GM12878 (cell line): Measurements from ENCODE around the gene CLPX. TPM values are rescaled to one million over a fixed set of nuclear protein-coding genes. Genes with fewer than 3 reads are reported as not detected.

Source experiments
- ATAC-seq: fragments of 200-7000 bp; cut with Tn5 transposase; 3 replicates; pipeline ENCODE4 v1.9.1; 2020; ENCODE audit warnings: mild to moderate bottlenecking, moderate library complexity
- BruUV-seq: library from RNA; stranded (reverse); fragments of 400-500 nt; replicated peaks from 2 replicates; lab custom pipeline; 2021; lab: Mats Ljungman, UMichigan
- CTCF ChIA-PET: fragments of 300-600 bp; sonication (Branson Sonifier 250); formaldehyde crosslinking; extraction: SDS; loops from one replicate; lab custom pipeline; 2021; ENCODE audit warnings: inconsistent platforms; lab: Yijun Ruan, JAX
- POLR2A ChIA-PET: fragments of 350-600 bp; formaldehyde crosslinking; extraction: SDS; loops from one replicate; lab custom pipeline; 2021; ENCODE audit warnings: inconsistent platforms; lab: Charles Lee
- RAD21 ChIA-PET: fragments of 300-600 bp; sonication (Branson Sonifier 250); formaldehyde crosslinking; loops from one replicate; lab custom pipeline; 2023; ENCODE audit warnings: antibody characterized with exemption; ENCODE audit not compliant: unreplicated experiment; lab: Charles Lee
- SMC1A ChIA-PET: fragments of 300-600 bp; sonication (Branson Sonifier 250); formaldehyde crosslinking; loops from one replicate; lab custom pipeline; 2023; ENCODE audit not compliant: unreplicated experiment, uncharacterized antibody; lab: Charles Lee
- DNase-seq: peaks from one replicate; pipeline ENCODE4 v3.0.0-alpha.2; 2011; ENCODE audit warnings: low read depth, low spot score
- FAIRE-seq: peaks from 3 replicates; lab custom pipeline; 2011; peaks lifted over from hg19 to GRCh38; lab: Jason Lieb, UNC
- H2AFZ ChIP-seq: 2 replicates; pipeline ENCODE4 v1.6.0; 2011; ENCODE audit warnings: low read depth, low read length, control low read depth; ENCODE audit not compliant: control insufficient read depth
- H3K27ac ChIP-seq: 2 replicates; pipeline ENCODE4 v1.5.1; 2011; ENCODE audit warnings: control low read depth; ENCODE audit not compliant: control insufficient read depth, insufficient read depth
- H3K27me3 ChIP-seq, 2 experiments: replicated peaks in 1 of 2; 2 replicates each; pipeline versions ENCODE4 v1.6.0 to v1.6.1; 2011; ENCODE audit warnings: low read length in 1 of 2; ENCODE audit not compliant: control insufficient read depth in 2 of 2, insufficient read depth in 2 of 2
- H3K36me3 ChIP-seq, 2 experiments: 2 replicates each; pipeline ENCODE4 v1.5.1; 2011; ENCODE audit warnings: low read length in 1 of 2; ENCODE audit not compliant: control insufficient read depth in 2 of 2, insufficient read depth in 2 of 2
- H3K4me1 ChIP-seq: 2 replicates; pipeline ENCODE4 v1.6.1; 2011; ENCODE audit warnings: mild to moderate bottlenecking, low read length, moderate library complexity, mixed read lengths; ENCODE audit not compliant: control insufficient read depth, insufficient read depth
- H3K4me2 ChIP-seq: 2 replicates; pipeline ENCODE4 v1.6.0; 2011; ENCODE audit warnings: control low read depth; ENCODE audit not compliant: control insufficient read depth, insufficient read depth
- H3K4me3 ChIP-seq: fragments of 200-600 bp; sonication (generic); 2 replicates; pipeline ENCODE4 v1.5.1; 2016
- H3K79me2 ChIP-seq: 2 replicates; pipeline ENCODE4 v1.6.0; 2011; ENCODE audit warnings: low read length; ENCODE audit not compliant: control insufficient read depth, insufficient read depth
- H3K9ac ChIP-seq: 2 replicates; pipeline ENCODE4 v1.8.0; 2011; ENCODE audit warnings: low read length, control low read depth, mixed read lengths; ENCODE audit not compliant: control insufficient read depth, insufficient read depth
- H3K9me3 ChIP-seq: replicated peaks from 3 replicates; pipeline ENCODE4 v1.5.1; 2011; ENCODE audit warnings: mild to moderate bottlenecking, low read length; ENCODE audit not compliant: control insufficient read depth, insufficient read depth
- H4K20me1 ChIP-seq: 2 replicates; pipeline ENCODE4 v1.6.0; 2011; ENCODE audit not compliant: control insufficient read depth, insufficient read depth
- ATF3 ChIP-seq: IDR thresholded peaks from 2 replicates; pipeline ENCODE4 v1.6.1; 2011; ENCODE audit warnings: low read depth, mild to moderate bottlenecking, low read length, moderate library complexity, borderline replicate concordance; ENCODE audit errors: extremely low read depth
- CHD2 ChIP-seq: IDR thresholded peaks from 2 replicates; pipeline ENCODE4 v1.6.1; 2011; ENCODE audit warnings: low read depth, low read length, improper control_type of control experiment, borderline replicate concordance
- CREM ChIP-seq: IDR thresholded peaks from 2 replicates; pipeline ENCODE4 v1.6.1; 2014; ENCODE audit warnings: antibody characterized with exemption, low read depth
- EED ChIP-seq: sonication (generic); IDR thresholded peaks from 2 replicates; pipeline ENCODE4 v1.6.1; 2016; ENCODE audit warnings: antibody characterized with exemption, low read depth
- HDAC6 ChIP-seq: fragments of 200-600 bp; sonication (generic); IDR thresholded peaks from one replicate; pipeline ENCODE4 v1.8.0; 2017; ENCODE audit warnings: antibody characterized with exemption; ENCODE audit not compliant: unreplicated experiment
- HDGF ChIP-seq: fragments of 450-650 bp; IDR thresholded peaks from 2 replicates; pipeline ENCODE4 v1.6.1; 2016; ENCODE audit warnings: antibody characterized with exemption
- MLLT1 ChIP-seq: fragments of 450-650 bp; IDR thresholded peaks from 2 replicates; pipeline ENCODE4 v1.6.1; 2016; ENCODE audit warnings: mild to moderate bottlenecking
- MYB ChIP-seq: fragments of 150-350 bp; IDR thresholded peaks from 2 replicates; pipeline ENCODE4 v1.6.1; 2014; ENCODE audit warnings: mild to moderate bottlenecking, low read depth, low read length, borderline replicate concordance
- NBN ChIP-seq: fragments of 450-650 bp; IDR thresholded peaks from 2 replicates; pipeline ENCODE4 v1.6.1; 2016
- NFYA ChIP-seq: IDR thresholded peaks from 2 replicates; pipeline ENCODE4 v1.6.1; 2011; ENCODE audit warnings: low read depth, mild to moderate bottlenecking, low read length, improper control_type of control experiment, borderline replicate concordance
- RBBP5 ChIP-seq: fragments of 200-600 bp; sonication (generic); conservative IDR thresholded peaks from 2 replicates; pipeline ENCODE4 v1.6.1; 2016
- RCOR1 ChIP-seq: conservative IDR thresholded peaks from 2 replicates; pipeline ENCODE4 v1.6.1; 2012; ENCODE audit warnings: low read depth, low read length, improper control_type of control experiment
- RUNX3 ChIP-seq: IDR thresholded peaks from 2 replicates; pipeline ENCODE4 v1.6.1; 2012; ENCODE audit warnings: low read length, inconsistent platforms
- SMAD5 ChIP-seq: IDR thresholded peaks from 2 replicates; pipeline ENCODE4 v1.6.1; 2016; ENCODE audit warnings: antibody characterized with exemption, low read depth
- SP1 ChIP-seq: IDR thresholded peaks from one replicate; pipeline ENCODE4 v1.6.1; 2011; ENCODE audit warnings: low read depth, low read length
- YBX1 ChIP-seq: fragments of 450-650 bp; IDR thresholded peaks from 2 replicates; pipeline ENCODE4 v1.6.1; 2016; ENCODE audit warnings: antibody characterized with exemption
- ZBED1 ChIP-seq: IDR thresholded peaks from 2 replicates; pipeline ENCODE4 v1.6.1; 2016; ENCODE audit warnings: borderline replicate concordance
- ZNF207 ChIP-seq: fragments of 450-650 bp; IDR thresholded peaks from 2 replicates; pipeline ENCODE4 v1.6.1; 2014; ENCODE audit warnings: antibody characterized with exemption, mild to moderate bottlenecking, borderline replicate concordance
- WGBS: methylation state at CpG from one replicate; pipeline ENCODE4 v1.1.6; 2016; ENCODE audit warnings: low lambda C conversion rate; ENCODE audit not compliant: insufficient replicate concordance, insufficient coverage; ENCODE audit errors: missing lambda C conversion rate; 5-methylcytosine and 5-hydroxymethylcytosine counted together
- in situ Hi-C: fragments of 300-500 bp; cut with MboI; formaldehyde crosslinking; loops from 9 replicates; pipeline ENCODE4 v1.14.3; 2018; ENCODE audit warnings: mixed read lengths
- intact Hi-C: fragments of 100-400 bp; cut with micrococcal nuclease; formaldehyde crosslinking; loops from one replicate; pipeline ENCODE4 v1.14.2; 2022; ENCODE audit not compliant: unreplicated experiment
- polyA plus RNA-seq, 11 experiments: library from polyadenylated mRNA; depleted of rRNA in 4 of 11; unstranded in 6 of 11; stranded (reverse) in 5 of 11; fragments of >200 nt; fragmentation: Nextera tagmentation in 4 of 11; fragmentation: Illumina TruSeq in 1 of 11; extraction: Ambion mirVana in 4 of 11; extraction: Trizol in 1 of 11; gene quantifications; 1 replicate in 1 of 11; 2 replicates in 10 of 11; pipeline versions ENCODE4 v1.2.1 to v1.2.3, GENCODE V29; 2011 to 2016; ENCODE audit warnings: inconsistent platforms in 2 of 11, missing spikeins in 2 of 11, low read depth in 1 of 11
- total RNA-seq, 4 experiments: library from RNA; depleted of rRNA in 3 of 4; stranded (reverse); fragments of >200 nt in 3 of 4; fragmentation: Illumina TruSeq in 1 of 4; extraction: Trizol in 1 of 4; gene quantifications; 2 replicates each; pipeline versions ENCODE4 v1.2.1 to v1.2.3, GENCODE V29; 2013 to 2021
- TF ChIP-seq, protein P1 (sequence below): IDR thresholded peaks from 2 replicates; pipeline ENCODE4 v1.6.1; 2012; ENCODE audit warnings: low read depth, low read length, improper control_type of control experiment

The CLPX gene
- total and polyA plus RNA-seq, 10 of the 15 experiments (the other 5 are each of a cell fraction or from before 2014, with no cell fraction given) = 10.1 to 57.4 (median 31.3) TPM

DNA sequence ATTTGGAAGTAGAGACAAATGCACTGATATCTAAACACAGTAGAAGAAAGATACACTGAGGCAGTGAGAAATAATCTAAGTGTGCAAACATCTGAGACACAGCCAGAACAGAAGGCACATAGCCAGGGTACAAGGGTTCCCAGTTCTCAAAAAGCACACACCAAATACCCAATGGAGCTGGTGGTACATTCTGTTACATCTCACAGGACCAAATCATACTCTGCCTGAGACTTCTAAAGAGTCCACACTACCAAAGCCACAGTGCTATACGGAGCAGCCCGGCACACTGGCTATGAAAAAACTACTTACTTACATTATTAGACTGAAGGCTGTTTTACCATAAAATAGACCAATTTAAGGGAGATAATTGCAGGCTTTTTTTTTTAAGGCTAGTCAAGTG, 19.3 kb downstream of the CLPX start:
- Histone ChIP-seq H3K9ac (no peak overlapping the region), H4K20me1 (no peaks in the 10 kb centered on the region), H3K79me2 (no peaks in the 10 kb centered on the region), H3K4me3 (no peak overlapping the region), H2AFZ (no peak overlapping the region), H3K36me3 (peaks cover 4 to 20% of the 10 kb centered on the region in 2 experiments; a peak in 3 of 4 replicates), H3K27me3 (no peaks in the 10 kb centered on the region), H3K4me2 (no peak overlapping the region), H3K9me3 (no peaks in the 10 kb centered on the region), H3K27ac (no peak overlapping the region), H3K4me1 (no peaks in the 10 kb centered on the region)
- no TSS peak for BruUV-seq
- POLR2A ChIA-PET = interaction anchor here (0.6 kb wide), 1 partner anchor 384 kb away, joined by 3 read pairs; no protein-coding TSS in a partner anchor
- WGBS = 98% methylated on average over 2 of the region's 2 CpGs
- ATAC-seq = no peak
- FAIRE-seq = no peak
- DNase-seq = no peak
- CTCF ChIA-PET = interaction anchor here (1.2 kb wide), 1 partner anchor 120 kb away, joined by 4 read pairs; no protein-coding TSS in a partner anchor
- TF ChIP-seq SP1 = no peak
- no peak for TF ChIP-seq MLLT1
- TF ChIP-seq ZBED1 = no peak
- in situ Hi-C loops = no loop called here
- intact Hi-C loops = no loop called here
- SMC1A ChIA-PET = interaction anchor here (1.7 kb wide), 1 partner anchor 13 kb away, joined by 5 read pairs; no protein-coding TSS in a partner anchor
- RAD21 ChIA-PET = no interaction called here

DNA sequence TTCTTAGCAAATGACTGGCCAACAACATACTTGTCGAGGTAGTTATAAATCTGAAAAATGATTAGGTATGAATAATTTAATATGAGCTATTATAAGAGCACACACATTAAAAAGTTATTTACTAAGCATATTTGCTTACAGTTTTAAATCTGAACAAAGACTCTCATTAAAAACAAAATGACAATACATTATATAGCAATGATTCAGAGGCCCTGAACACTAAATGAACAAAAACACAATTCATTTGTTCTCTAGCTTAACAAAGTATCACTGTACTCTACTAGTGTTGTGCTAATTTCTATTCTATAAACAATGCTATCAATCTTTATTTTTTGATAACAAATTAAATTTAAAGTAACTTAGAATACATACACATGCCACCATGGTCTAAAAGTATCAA, 21.0 kb downstream of the CLPX start:
- ChIA-PET POLR2A (no interaction called here), SMC1A (interaction anchor here (1.8 kb wide), 1 partner anchor 18 kb away, joined by 4 read pairs; no protein-coding TSS in a partner anchor), RAD21 (no interaction called here), CTCF (interaction anchor here (0.9 to 1.0 kb wide), 2 partner anchors 10 to 15 kb away, joined by 3 to 4 read pairs; no protein-coding TSS in a partner anchor)
- whole genome bisulfite sequencing = 0% methylated on average over 1 of the region's 1 CpG
- H3K4me3 ChIP-seq = no peak overlapping the region
- intact Hi-C loops (no loop called here), in situ Hi-C loops (no loop called here)
- H2AFZ ChIP-seq = no peak overlapping the region
- no peak overlapping the region for H3K27ac ChIP-seq
- H3K36me3 ChIP-seq = peaks cover 4 to 12% of the 10 kb centered on the region in 2 experiments; a peak in 3 of 4 replicates
- H3K4me2 ChIP-seq = no peak overlapping the region
- no TSS peak for BruUV-seq
- no peaks in the 10 kb centered on the region for H3K79me2 ChIP-seq
- H4K20me1 ChIP-seq = no peaks in the 10 kb centered on the region
- no peak for FAIRE-seq
- no peak overlapping the region for H3K9ac ChIP-seq
- no peaks in the 10 kb centered on the region for H3K4me1 ChIP-seq
- no peaks in the 10 kb centered on the region for H3K9me3 ChIP-seq
- no peaks in the 10 kb centered on the region for H3K27me3 ChIP-seq
- ATAC-seq = no peak
- DNase-seq = no peak
- no peak for TF ChIP-seq RBBP5
- TF ChIP-seq ZNF207 = no peak
- TF ChIP-seq, protein P1, sequence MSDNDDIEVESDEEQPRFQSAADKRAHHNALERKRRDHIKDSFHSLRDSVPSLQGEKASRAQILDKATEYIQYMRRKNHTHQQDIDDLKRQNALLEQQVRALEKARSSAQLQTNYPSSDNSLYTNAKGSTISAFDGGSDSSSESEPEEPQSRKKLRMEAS = no peak
- no peak for TF ChIP-seq HDGF
- TF ChIP-seq SMAD5 = no peak
- TF ChIP-seq EED = no peak
- no peak for TF ChIP-seq NFYA
- TF ChIP-seq ATF3 = no peak
- TF ChIP-seq CREM = no peak
- TF ChIP-seq HDAC6 = no peak
- TF ChIP-seq YBX1 = no peak
- TF ChIP-seq MYB = no peak
- no peak for TF ChIP-seq RUNX3
- TF ChIP-seq NBN = no peak
- no peak for TF ChIP-seq RCOR1
- TF ChIP-seq CHD2 = no peak
